GM23248 (cell line): ENCODE data around the gene CDX2.
A peak's percentile ranks its signal among the peaks of the same experiment; 100 is the strongest.

Experiments
- EZH2 ChIP-seq: fragments of 200-600 bp; sonication (generic); IDR thresholded peaks from 2 replicates; pipeline ENCODE4 v1.6.1; 2018; ENCODE audit warnings: antibody characterized with exemption, mild to moderate bottlenecking; ENCODE audit not compliant: insufficient read depth, poor library complexity, severe bottlenecking
- EZH2phosphoT487 ChIP-seq: fragments of 200-600 bp; sonication (generic); IDR thresholded peaks from 2 replicates; pipeline ENCODE4 v1.6.1; 2018; ENCODE audit warnings: antibody characterized with exemption, moderate library complexity, mild to moderate bottlenecking, low read depth; ENCODE audit not compliant: insufficient read depth

DNA sequence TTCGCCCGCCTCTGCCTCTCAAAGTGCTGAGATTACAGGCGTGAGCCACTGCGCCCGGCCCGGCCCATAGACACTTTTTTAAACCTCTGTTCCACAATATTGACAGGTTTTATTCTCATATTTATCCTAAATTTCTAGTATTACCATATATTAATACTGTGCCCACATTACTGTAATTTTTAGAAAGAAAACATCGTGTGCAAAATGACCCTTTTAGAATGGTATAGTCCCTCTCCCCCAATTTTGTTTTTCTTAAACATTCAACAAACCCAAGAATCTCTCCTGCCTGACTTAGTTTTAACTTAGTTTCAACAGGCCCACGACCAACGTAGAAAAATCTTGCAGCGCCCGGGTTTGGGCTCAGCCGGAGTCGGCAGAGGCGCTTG lies 9.1 kb downstream of the CDX2 start:
- TF ChIP-seq EZH2 (peak; percentile 43), EZH2phosphoT487 (no peak)
